Hepatocyte (in vitro differentiated cells): Measurements from ENCODE around the gene HS3ST5. TPM values are rescaled to one million over a fixed set of nuclear protein-coding genes. Genes with fewer than 3 reads are reported as not detected.
A peak's percentile ranks its signal among the peaks of the same experiment; 100 is the strongest.

Experiments used
- DNase-seq: peaks from one replicate; pipeline ENCODE4 v3.0.0-alpha.2; 2016; ENCODE audit warnings: low spot score
- H2AFZ ChIP-seq: fragments of 200-600 bp; sonication (generic); 2 replicates; pipeline ENCODE4 v1.6.0; 2016; ENCODE audit warnings: antibody characterized with exemption, mild to moderate bottlenecking
- H3K27ac ChIP-seq: fragments of 200-600 bp; sonication (generic); 2 replicates; pipeline ENCODE4 v1.5.1; 2016; ENCODE audit warnings: mild to moderate bottlenecking
- H3K27me3 ChIP-seq: fragments of 200-600 bp; sonication (generic); 2 replicates; pipeline ENCODE4 v1.6.1; 2016
- H3K36me3 ChIP-seq: fragments of 200-600 bp; sonication (generic); replicated peaks from 2 replicates; pipeline ENCODE4 v1.5.1; 2016; ENCODE audit warnings: low read depth; ENCODE audit not compliant: insufficient read depth
- H3K4me1 ChIP-seq: fragments of 200-600 bp; sonication (generic); 2 replicates; pipeline ENCODE4 v1.5.1; 2016; ENCODE audit warnings: mild to moderate bottlenecking, moderate library complexity; ENCODE audit not compliant: insufficient read depth
- H3K4me2 ChIP-seq: fragments of 200-600 bp; sonication (generic); 2 replicates; pipeline ENCODE4 v1.6.0; 2016
- H3K4me3 ChIP-seq: fragments of 200-600 bp; sonication (generic); 2 replicates; pipeline ENCODE4 v1.5.1; 2016; ENCODE audit warnings: mild to moderate bottlenecking
- H3K79me2 ChIP-seq: fragments of 200-600 bp; sonication (generic); 2 replicates; pipeline ENCODE4 v1.6.0; 2017; ENCODE audit warnings: mild to moderate bottlenecking
- H3K9me2 ChIP-seq: fragments of 200-600 bp; sonication (generic); replicated peaks from 2 replicates; pipeline ENCODE4 v1.6.0; 2017; ENCODE audit warnings: mild to moderate bottlenecking; ENCODE audit not compliant: insufficient read depth
- H3K9me3 ChIP-seq: fragments of 200-600 bp; sonication (generic); 2 replicates; pipeline ENCODE4 v1.5.1; 2016; ENCODE audit warnings: low read depth, mild to moderate bottlenecking
- H4K20me1 ChIP-seq: fragments of 200-600 bp; sonication (generic); 2 replicates; pipeline ENCODE4 v1.6.0; 2016; ENCODE audit warnings: mild to moderate bottlenecking; ENCODE audit not compliant: insufficient read depth, poor library complexity, severe bottlenecking
- CTCF ChIP-seq: fragments of 200-600 bp; sonication (generic); IDR thresholded peaks from 2 replicates; pipeline ENCODE4 v1.5.1; 2016; ENCODE audit warnings: antibody characterized with exemption, mild to moderate bottlenecking; ENCODE audit not compliant: poor library complexity
- EZH2 ChIP-seq: fragments of 200-600 bp; sonication (generic); IDR thresholded peaks from 2 replicates; pipeline ENCODE4 v1.6.1; 2016; ENCODE audit warnings: antibody characterized with exemption, mild to moderate bottlenecking, borderline replicate concordance
- EZH2phosphoT487 ChIP-seq: fragments of 200-600 bp; sonication (generic); IDR thresholded peaks from one replicate; pipeline ENCODE4 v1.6.1; 2018; ENCODE audit warnings: antibody characterized with exemption, mild to moderate bottlenecking, low read depth, moderate library complexity; ENCODE audit not compliant: unreplicated experiment, severe bottlenecking
- WGBS: methylation state at CpG from one replicate; pipeline ENCODE4 v1.1.6; 2016; ENCODE audit warnings: low lambda C conversion rate; ENCODE audit errors: missing lambda C conversion rate; 5-methylcytosine and 5-hydroxymethylcytosine counted together
- polyA plus RNA-seq: library from polyadenylated mRNA; unstranded; fragments of >200 nt; fragmentation: Nextera tagmentation; extraction: Ambion mirVana; gene quantifications from 2 replicates; pipeline ENCODE4 v1.2.1, GENCODE V29; 2016
- small RNA-seq: library from RNA; depleted of rRNA; stranded (forward); fragments of <200 nt; gene quantifications from one replicate; pipeline ENCODE3, GENCODE V24; 2014
- total RNA-seq: library from RNA; depleted of rRNA; stranded (reverse); fragments of >200 nt; gene quantifications from 2 replicates; pipeline ENCODE4 v1.2.3, GENCODE V29; 2014

Gene HS3ST5
- total and polyA plus RNA-seq, 2 experiments from 2014 or later = 0.73 to 1.4 TPM

GRCh38 chr6:114009192-114009591 is 333.6 kb downstream of the HS3ST5 start:
- Histone ChIP-seq H3K27me3 (no peaks in the 10 kb centered on the region), H3K4me3 (peak overlapping the region; percentile 10), H3K36me3 (no peaks in the 10 kb centered on the region), H3K4me2 (peak overlapping the region; percentile 71), H3K27ac (peak overlapping the region; percentile 97), H3K9me2 (no peaks in the 10 kb centered on the region), H4K20me1 (no peaks in the 10 kb centered on the region), H2AFZ (peak overlapping the region; percentile 39), H3K79me2 (peaks cover 23% of the 10 kb centered on the region), H3K9me3 (no peaks in the 10 kb centered on the region), H3K4me1 (peaks cover 27% of the 10 kb centered on the region)
- DNase-seq = no peak
- WGBS = 2% methylated on average over 2 of the region's 2 CpGs
- no peak for TF ChIP-seq EZH2
- TF ChIP-seq CTCF = no peak
- no peak for TF ChIP-seq EZH2phosphoT487

DNA sequence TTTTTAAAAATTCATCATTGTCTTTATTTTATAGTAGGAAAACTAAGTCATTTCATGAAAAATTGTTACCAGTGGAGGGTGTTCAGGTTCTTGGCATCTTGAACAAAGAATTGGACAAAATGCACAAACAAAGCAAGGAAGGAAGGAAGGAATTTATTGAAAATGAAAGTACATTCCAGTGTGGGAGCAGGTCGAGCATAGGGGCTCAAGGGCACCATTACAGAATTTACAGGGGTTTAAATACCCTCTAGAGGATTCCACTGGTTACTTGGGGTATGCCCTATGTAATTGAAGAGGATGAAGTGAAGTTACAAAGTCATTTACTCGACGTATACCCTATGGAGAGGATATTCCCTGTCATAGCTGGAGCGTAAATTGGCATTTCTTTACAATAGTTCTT is 334.5 kb downstream of the HS3ST5 start:
- peak overlapping the region; percentile 71 for H3K4me2 ChIP-seq
- no peaks in the 10 kb centered on the region for H3K9me3 ChIP-seq
- H3K9me2 ChIP-seq = no peaks in the 10 kb centered on the region
- H3K27me3 ChIP-seq = no peaks in the 10 kb centered on the region
- H4K20me1 ChIP-seq = no peaks in the 10 kb centered on the region
- H2AFZ ChIP-seq = peak overlapping the region; percentile 16
- peak overlapping the region; percentile 97 for H3K27ac ChIP-seq
- TF ChIP-seq CTCF (no peak), EZH2 (no peak), EZH2phosphoT487 (no peak)
- H3K79me2 ChIP-seq = peaks cover 23% of the 10 kb centered on the region
- H3K4me1 ChIP-seq = peaks cover 24% of the 10 kb centered on the region
- 57% methylated on average over 4 of the region's 4 CpGs for WGBS
- H3K36me3 ChIP-seq = no peaks in the 10 kb centered on the region
- peak overlapping the region; percentile 14 for H3K4me3 ChIP-seq
- DNase-seq = no peak

DNA sequence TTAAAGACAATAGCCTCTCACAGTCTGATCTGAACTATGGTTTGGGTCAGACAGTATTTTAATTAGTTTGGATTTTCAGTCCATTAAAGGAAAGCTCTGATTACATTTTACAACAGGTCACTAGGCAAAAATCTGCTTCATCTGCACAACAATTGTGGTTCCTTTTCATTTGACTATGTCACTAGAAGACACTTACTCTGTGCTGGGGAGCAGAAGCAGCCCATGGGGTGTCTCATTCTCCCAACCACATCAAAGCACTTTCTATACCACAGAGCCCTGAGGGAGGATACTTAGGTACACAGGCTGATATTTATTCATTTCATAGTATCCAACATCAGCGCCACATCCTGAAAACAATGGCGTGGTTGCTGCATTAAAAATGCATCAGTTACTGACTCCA is 335.3 kb downstream of the HS3ST5 start:
- H3K36me3 ChIP-seq = no peaks in the 10 kb centered on the region
- H3K4me3 ChIP-seq = no peak overlapping the region
- H3K4me2 ChIP-seq = peak overlapping the region; percentile 71
- H3K79me2 ChIP-seq = peaks cover 26% of the 10 kb centered on the region
- no peaks in the 10 kb centered on the region for H3K9me3 ChIP-seq
- no peaks in the 10 kb centered on the region for H4K20me1 ChIP-seq
- TF ChIP-seq EZH2 = no peak
- no peak for TF ChIP-seq CTCF
- TF ChIP-seq EZH2phosphoT487 = no peak
- H2AFZ ChIP-seq = no peak overlapping the region
- no peak for DNase-seq
- WGBS = 52% methylated on average over 2 of the region's 2 CpGs
- peaks cover 24% of the 10 kb centered on the region for H3K4me1 ChIP-seq
- H3K27ac ChIP-seq = peak overlapping the region; percentile 97
- H3K9me2 ChIP-seq = no peaks in the 10 kb centered on the region
- no peaks in the 10 kb centered on the region for H3K27me3 ChIP-seq

Small RNA genes within 50 kb of the gene (small RNA-seq; reads per million reads assigned to genes)
- not detected for gene RNA5SP213
